ENCODE data around the gene CSGALNACT2. TPM values are rescaled to one million over a fixed set of nuclear protein-coding genes. Genes with fewer than 3 reads are reported as not detected.

Gene CSGALNACT2
- total RNA-seq, 2 experiments from 2014 or later: 19.3 to 19.5 TPM

- Mint-ChIP-seq H3K4me1 (peaks cover 4% of the 10 kb centered on the region), H3K9me3 (ENCODE audit: low read depth) (no peaks in the 10 kb centered on the region), H3K27me3 (no peaks in the 10 kb centered on the region), H3K4me3 (no peak overlapping the region), H3K27ac (no peak overlapping the region), H3K36me3 (ENCODE audit: low read depth) (no peaks in the 10 kb centered on the region)
- ATAC-seq (no peak), DNase-seq (no peak)
- CTCF ChIA-PET: no interaction called here
- intact Hi-C loops (cut with DNase I, micrococcal nuclease): loop anchor here (5.0 kb wide), 3 partner anchors 63 to 268 kb away; partner anchors contain the start of gene CSGALNACT2 (in 1 of the 2)
- POLR2A ChIA-PET: interaction anchor here (1.5 kb wide), 1 partner anchor 61 kb away, joined by 4 read pairs; the partner anchor contains the start of gene CSGALNACT2
Observed at GRCh38 chr10:43199684-43200537, 61.7 kb downstream of the CSGALNACT2 start.

GRCh38 chr10:43200538-43201390, 62.5 kb downstream of the CSGALNACT2 start:
- DNase-seq: no peak
- no peak overlapping the region for H3K27ac Mint-ChIP-seq

GRCh38 chr10:43201545-43202131, 63.4 kb downstream of the CSGALNACT2 start:
- POLR2A ChIA-PET: interaction anchor here (0.7 to 1.5 kb wide), 3 partner anchors 43 to 63 kb away, joined by 3 to 6 read pairs (median 4); partner anchors contain the start of gene CSGALNACT2
- Mint-ChIP-seq H3K27ac (no peak overlapping the region), H3K36me3 (ENCODE audit: low read depth) (no peaks in the 10 kb centered on the region), H3K27me3 (no peaks in the 10 kb centered on the region), H3K4me3 (no peak overlapping the region), H3K4me1 (peaks cover 4% of the 10 kb centered on the region), H3K9me3 (ENCODE audit: low read depth) (no peaks in the 10 kb centered on the region)
- ATAC-seq (no peak), DNase-seq (no peak)
- CTCF ChIA-PET: interaction anchor here (0.6 to 3.8 kb wide), 26 partner anchors 8 to 256 kb away, joined by 3 to 17 read pairs (median 4); no protein-coding TSS in a partner anchor
- intact Hi-C loops (cut with DNase I, micrococcal nuclease): loop anchor here (2.0 to 5.0 kb wide), 4 partner anchors 63 to 269 kb away; partner anchors contain the start of gene CSGALNACT2 (in 2 of the 2)

More at GRCh38 chr10:43200538-43201390, 62.5 kb downstream of the CSGALNACT2 start:
- intact Hi-C loops (cut with DNase I, micrococcal nuclease): loop anchor here (5.0 kb wide), 3 partner anchors 63 to 268 kb away; partner anchors contain the start of gene CSGALNACT2 (in 1 of the 2)
- Mint-ChIP-seq H3K4me3 (no peak overlapping the region), H3K36me3 (ENCODE audit: low read depth) (no peaks in the 10 kb centered on the region), H3K9me3 (ENCODE audit: low read depth) (no peaks in the 10 kb centered on the region), H3K4me1 (peaks cover 4% of the 10 kb centered on the region), H3K27me3 (no peaks in the 10 kb centered on the region)
- no peak for ATAC-seq
- POLR2A ChIA-PET: interaction anchor here (1.5 kb wide), 1 partner anchor 62 kb away, joined by 4 read pairs; the partner anchor contains the start of gene CSGALNACT2
- CTCF ChIA-PET: interaction anchor here (0.6 to 2.0 kb wide), 3 partner anchors 12 to 183 kb away, joined by 3 to 7 read pairs (median 4); no protein-coding TSS in a partner anchor

GRCh38 chr10:43202224-43202656, 64.0 kb downstream of the CSGALNACT2 start:
- intact Hi-C loops (cut with DNase I, micrococcal nuclease): loop anchor here (2.0 to 5.0 kb wide), 4 partner anchors 63 to 270 kb away; partner anchors contain the start of gene CSGALNACT2 (in 2 of the 2)
- peak overlapping the region; percentile 60 for H3K4me3 Mint-ChIP-seq
- ChIA-PET CTCF (interaction anchor here (0.6 to 3.8 kb wide), 26 partner anchors 9 to 256 kb away, joined by 3 to 17 read pairs (median 4); no protein-coding TSS in a partner anchor), POLR2A (interaction anchor here (0.7 to 1.1 kb wide), 2 partner anchors 44 to 64 kb away, joined by 3 to 6 read pairs; partner anchors contain the start of gene CSGALNACT2)
- H3K4me1 Mint-ChIP-seq: peaks cover 4% of the 10 kb centered on the region
- no peaks in the 10 kb centered on the region for H3K9me3 Mint-ChIP-seq (ENCODE audit: low read depth)
- DNase-seq (peak; percentile 80), ATAC-seq (peak; percentile 75)
- no peak overlapping the region for H3K27ac Mint-ChIP-seq
- no peaks in the 10 kb centered on the region for H3K36me3 Mint-ChIP-seq (ENCODE audit: low read depth)
- no peaks in the 10 kb centered on the region for H3K27me3 Mint-ChIP-seq

GRCh38 chr10:43202657-43203447, 64.6 kb downstream of the CSGALNACT2 start:
- Mint-ChIP-seq H3K9me3 (ENCODE audit: low read depth) (no peaks in the 10 kb centered on the region), H3K4me1 (peaks cover 4% of the 10 kb centered on the region), H3K36me3 (ENCODE audit: low read depth) (no peaks in the 10 kb centered on the region), H3K27ac (no peak overlapping the region), H3K4me3 (peak overlapping the region; percentile 60), H3K27me3 (no peaks in the 10 kb centered on the region)
- POLR2A ChIA-PET: interaction anchor here (0.7 to 1.1 kb wide), 2 partner anchors 44 to 64 kb away, joined by 3 to 6 read pairs; partner anchors contain the start of gene CSGALNACT2
- CTCF ChIA-PET: interaction anchor here (0.6 to 3.8 kb wide), 16 partner anchors 8 to 255 kb away, joined by 3 to 17 read pairs (median 4); partner anchors contain the start of gene CSGALNACT2
- intact Hi-C loops (cut with DNase I, micrococcal nuclease): loop anchor here (2.0 to 5.0 kb wide), 4 partner anchors 64 to 271 kb away; partner anchors contain the start of gene CSGALNACT2 (in 2 of the 2)
- DNase-seq: peak; percentile 77
- ATAC-seq: peak; percentile 60

GRCh38 chr10:43203448-43204041, 65.3 kb downstream of the CSGALNACT2 start:
- CTCF ChIA-PET: interaction anchor here (1.0 to 3.8 kb wide), 8 partner anchors 9 to 152 kb away, joined by 3 to 23 read pairs (median 8); partner anchors contain the start of gene CSGALNACT2
- Mint-ChIP-seq H3K27ac (no peak overlapping the region), H3K36me3 (ENCODE audit: low read depth) (no peaks in the 10 kb centered on the region), H3K27me3 (no peaks in the 10 kb centered on the region), H3K9me3 (ENCODE audit: low read depth) (no peaks in the 10 kb centered on the region), H3K4me3 (no peak overlapping the region), H3K4me1 (peaks cover 4% of the 10 kb centered on the region)
- POLR2A ChIA-PET: no interaction called here
- ATAC-seq: peak; percentile 22
- peak; percentile 50 for DNase-seq
- intact Hi-C loops (cut with DNase I, micrococcal nuclease): loop anchor here (2.0 to 5.0 kb wide), 5 partner anchors 53 to 271 kb away; partner anchors contain the start of gene CSGALNACT2 (in 2 of the 2)

GRCh38 chr10:43204042-43204942, 66.0 kb downstream of the CSGALNACT2 start:
- Mint-ChIP-seq H3K27me3 (no peaks in the 10 kb centered on the region), H3K27ac (no peak overlapping the region), H3K36me3 (ENCODE audit: low read depth) (no peaks in the 10 kb centered on the region), H3K4me1 (peaks cover 4% of the 10 kb centered on the region), H3K4me3 (no peak overlapping the region), H3K9me3 (ENCODE audit: low read depth) (no peaks in the 10 kb centered on the region)
- no peak for DNase-seq
- ChIA-PET CTCF (interaction anchor here (0.9 to 3.8 kb wide), 17 partner anchors 9 to 259 kb away, joined by 3 to 23 read pairs (median 4); partner anchors contain the start of gene CSGALNACT2), POLR2A (no interaction called here)
- peak; percentile 6 for ATAC-seq
- intact Hi-C loops (cut with DNase I, micrococcal nuclease): loop anchor here (2.0 to 5.0 kb wide), 4 partner anchors 53 to 272 kb away; partner anchors contain the start of gene CSGALNACT2 (in 1 of the 2)

- ATAC-seq: peak; percentile 76
- ChIA-PET CTCF (interaction anchor here (0.6 to 3.8 kb wide), 19 partner anchors 8 to 258 kb away, joined by 3 to 23 read pairs (median 4); no protein-coding TSS in a partner anchor), POLR2A (no interaction called here)
- peaks cover 4% of the 10 kb centered on the region for H3K4me1 Mint-ChIP-seq
- intact Hi-C loops (cut with DNase I, micrococcal nuclease): loop anchor here (1.0 to 5.0 kb wide), 6 partner anchors 52 to 273 kb away; partner anchors contain the start of gene CSGALNACT2 (in 1 of the 2)
- H3K27me3 Mint-ChIP-seq: no peaks in the 10 kb centered on the region
- H3K36me3 Mint-ChIP-seq (ENCODE audit: low read depth): no peaks in the 10 kb centered on the region
- DNase-seq: peak; percentile 84
- no peaks in the 10 kb centered on the region for H3K9me3 Mint-ChIP-seq (ENCODE audit: low read depth)
- no peak overlapping the region for H3K4me3 Mint-ChIP-seq
- H3K27ac Mint-ChIP-seq: no peak overlapping the region
Observed at GRCh38 chr10:43204943-43205671, 66.9 kb downstream of the CSGALNACT2 start.
